ENCODE data around the gene TMEM175.

Gene TMEM175

DNA sequence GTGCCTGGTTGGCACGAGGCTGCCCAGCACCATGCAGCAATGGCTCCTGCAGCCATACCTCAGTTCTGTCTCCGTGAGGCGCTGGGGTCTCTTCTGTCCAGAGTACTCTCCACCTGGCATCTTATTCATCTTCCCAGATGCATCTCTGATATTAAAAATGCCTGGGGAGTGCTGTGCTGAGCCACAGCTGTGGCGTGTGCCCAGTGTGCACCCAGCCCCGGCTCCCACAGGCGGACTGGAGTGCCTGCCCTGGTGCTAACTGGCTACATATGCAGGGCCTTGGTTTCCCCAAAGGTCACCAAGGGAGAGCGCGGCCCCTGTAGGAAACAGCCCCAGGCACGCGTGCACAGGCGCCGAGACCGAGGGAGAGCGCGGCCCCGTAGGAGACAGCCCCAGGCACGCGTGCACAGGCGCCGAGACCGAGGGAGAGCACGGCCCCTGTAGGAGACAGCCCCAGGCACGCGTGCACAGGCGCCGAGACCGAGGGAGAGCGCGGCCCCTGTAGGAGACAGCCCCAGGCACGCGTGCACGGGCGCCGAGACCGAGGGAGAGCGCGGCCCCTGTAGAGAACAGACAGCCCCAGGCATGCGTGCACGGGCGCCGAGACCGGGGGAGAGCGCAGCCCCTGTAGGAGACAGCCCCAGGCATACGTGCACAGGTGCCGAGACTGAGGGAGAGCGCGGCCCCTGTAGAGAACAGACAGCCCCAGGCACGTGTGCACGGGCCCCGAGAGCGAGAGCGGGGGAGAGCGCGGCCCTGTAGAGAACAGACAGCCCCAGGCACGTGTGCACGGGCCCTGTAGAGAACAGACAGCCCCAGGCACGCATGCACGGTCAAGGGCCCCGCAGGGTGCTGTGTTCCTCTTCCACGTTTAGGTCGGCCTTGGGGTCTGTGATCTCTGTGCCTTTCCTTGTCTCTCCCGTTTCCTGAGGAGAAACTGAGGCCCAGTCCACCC is 14.5 kb downstream of the TMEM175 start:
- Histone ChIP-seq H3K4me1 (no peaks in the 10 kb centered on the region), H3K4me3 (ENCODE audit: low read depth, low read length) (no peak overlapping the region), H3K9me3 (no peaks in the 10 kb centered on the region), H3K27me3 (no peaks in the 10 kb centered on the region), H3K36me3 (no peaks in the 10 kb centered on the region)
- DNase-seq: no peak
- no peak for TF ChIP-seq CTCF (IDR thresholded peaks at IDR 0.05; ENCODE audit: low read depth, low read length)

DNA sequence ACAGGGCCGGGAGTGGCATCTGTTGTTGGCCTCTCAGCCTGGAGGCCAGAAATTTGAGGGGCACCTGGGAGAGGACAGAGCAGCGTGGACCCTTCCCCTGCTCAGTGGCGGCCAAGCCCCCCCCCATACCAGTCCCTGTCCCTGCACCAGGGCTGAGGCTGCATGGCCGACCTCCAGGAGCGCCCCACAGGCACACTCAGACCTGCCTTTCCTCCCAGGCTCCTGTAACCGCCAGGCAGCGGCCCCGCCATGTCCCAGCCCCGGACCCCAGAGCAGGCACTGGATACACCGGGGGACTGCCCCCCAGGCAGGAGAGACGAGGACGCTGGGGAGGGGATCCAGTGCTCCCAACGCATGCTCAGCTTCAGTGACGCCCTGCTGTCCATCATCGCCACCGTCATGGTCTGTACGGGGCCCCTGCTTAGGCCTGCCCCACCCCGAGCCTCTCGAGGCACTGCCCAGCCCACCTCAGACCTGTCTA is 15.3 kb downstream of the TMEM175 start:
- H3K27me3 ChIP-seq: no peaks in the 10 kb centered on the region
- DNase-seq: no peak
- TF ChIP-seq CTCF (IDR thresholded peaks at IDR 0.05; ENCODE audit: low read depth, low read length): no peak
- no peaks in the 10 kb centered on the region for H3K9me3 ChIP-seq
- no peaks in the 10 kb centered on the region for H3K36me3 ChIP-seq
- H3K4me1 ChIP-seq: no peaks in the 10 kb centered on the region
- no peak overlapping the region for H3K4me3 ChIP-seq (ENCODE audit: low read depth, low read length)

GRCh38 chr4:948101-948935 is 16.1 kb downstream of the TMEM175 start:
- DNase-seq: no peak
- TF ChIP-seq CTCF (IDR thresholded peaks at IDR 0.05; ENCODE audit: low read depth, low read length): no peak
- no peak overlapping the region for H3K4me3 ChIP-seq (ENCODE audit: low read depth, low read length)
- H3K9me3 ChIP-seq: no peaks in the 10 kb centered on the region
- no peaks in the 10 kb centered on the region for H3K4me1 ChIP-seq
- H3K36me3 ChIP-seq: peaks cover 2% of the 10 kb centered on the region; the same call in 1 of the 2 replicates
- no peaks in the 10 kb centered on the region for H3K27me3 ChIP-seq

DNA sequence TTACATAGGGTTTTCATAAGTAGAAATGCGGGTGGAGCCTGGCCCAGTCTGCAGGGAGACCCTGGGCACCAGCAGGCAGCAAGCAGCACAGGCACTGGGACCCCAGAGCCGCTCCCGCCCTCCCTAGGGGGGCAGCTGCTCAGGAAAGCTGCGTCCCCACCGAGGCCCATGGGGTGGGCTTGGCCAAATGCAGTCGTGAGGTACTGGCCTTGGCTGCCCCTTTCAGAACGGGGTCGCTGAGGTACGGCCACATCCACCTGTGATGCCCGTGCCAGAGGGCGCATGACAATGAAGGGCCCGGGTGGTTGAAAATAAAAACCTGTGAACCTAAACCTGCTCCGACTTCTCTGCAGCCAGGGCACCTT is 16.7 kb downstream of the TMEM175 start:
- Histone ChIP-seq H3K27me3 (no peaks in the 10 kb centered on the region), H3K4me1 (no peaks in the 10 kb centered on the region), H3K9me3 (no peaks in the 10 kb centered on the region), H3K4me3 (ENCODE audit: low read depth, low read length) (no peak overlapping the region), H3K36me3 (peaks cover 5% of the 10 kb centered on the region; the same call in 1 of the 2 replicates)
- no peak for TF ChIP-seq CTCF (IDR thresholded peaks at IDR 0.05; ENCODE audit: low read depth, low read length)
- DNase-seq: no peak

- peaks cover 5% of the 10 kb centered on the region; the same call in 1 of the 2 replicates for H3K36me3 ChIP-seq
- no peaks in the 10 kb centered on the region for H3K27me3 ChIP-seq
- TF ChIP-seq CTCF (IDR thresholded peaks at IDR 0.05; ENCODE audit: low read depth, low read length): no peak
- H3K9me3 ChIP-seq: no peaks in the 10 kb centered on the region
- no peak for DNase-seq
- H3K4me3 ChIP-seq (ENCODE audit: low read depth, low read length): no peak overlapping the region
- H3K4me1 ChIP-seq: no peaks in the 10 kb centered on the region
Measured at GRCh38 chr4:949656-950055, 17.4 kb downstream of the TMEM175 start.
